ENCODE data around the gene NEDD4L. TPM values are rescaled to one million over a fixed set of nuclear protein-coding genes. Genes with fewer than 3 reads are reported as not detected.

The NEDD4L gene
- total and polyA plus RNA-seq, 3 donors from 2014 or later: 14.3 to 43.1 (median 42.7) TPM

DNA sequence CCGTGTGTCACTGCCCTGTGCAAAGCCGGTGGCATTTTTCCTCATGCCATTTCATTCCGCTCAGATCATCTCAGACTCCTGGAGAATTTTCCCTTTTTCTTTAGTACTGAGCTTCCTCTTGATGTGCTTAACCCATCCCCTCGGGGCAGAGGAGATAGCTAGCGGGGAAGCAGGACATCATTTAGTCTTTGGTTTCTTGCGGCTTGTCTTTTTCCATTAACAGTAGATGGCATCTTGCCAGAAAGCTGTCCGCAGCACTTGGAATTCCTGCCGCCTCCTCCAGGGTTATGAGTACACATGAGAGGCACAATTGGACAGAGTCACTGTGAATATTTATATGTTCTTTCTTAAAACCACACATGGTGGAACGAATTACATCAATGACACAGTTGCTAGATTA, 358.2 kb downstream of the NEDD4L start:
- Histone ChIP-seq H3K9me3 (no peaks in the 10 kb centered on the region), H3K27me3 (no peaks in the 10 kb centered on the region), H3K4me3 (no peak overlapping the region), H3K36me3 (ENCODE audit: low read depth, missing control alignments) (no peaks in the 10 kb centered on the region), H3K27ac (no peak overlapping the region), H3K4me1 (no peaks in the 10 kb centered on the region)
- intact Hi-C loops (cut with DNase I; ENCODE audit: low total_unique reads): no loop called here
- no peak for DNase-seq
- TF ChIP-seq, protein P1, sequence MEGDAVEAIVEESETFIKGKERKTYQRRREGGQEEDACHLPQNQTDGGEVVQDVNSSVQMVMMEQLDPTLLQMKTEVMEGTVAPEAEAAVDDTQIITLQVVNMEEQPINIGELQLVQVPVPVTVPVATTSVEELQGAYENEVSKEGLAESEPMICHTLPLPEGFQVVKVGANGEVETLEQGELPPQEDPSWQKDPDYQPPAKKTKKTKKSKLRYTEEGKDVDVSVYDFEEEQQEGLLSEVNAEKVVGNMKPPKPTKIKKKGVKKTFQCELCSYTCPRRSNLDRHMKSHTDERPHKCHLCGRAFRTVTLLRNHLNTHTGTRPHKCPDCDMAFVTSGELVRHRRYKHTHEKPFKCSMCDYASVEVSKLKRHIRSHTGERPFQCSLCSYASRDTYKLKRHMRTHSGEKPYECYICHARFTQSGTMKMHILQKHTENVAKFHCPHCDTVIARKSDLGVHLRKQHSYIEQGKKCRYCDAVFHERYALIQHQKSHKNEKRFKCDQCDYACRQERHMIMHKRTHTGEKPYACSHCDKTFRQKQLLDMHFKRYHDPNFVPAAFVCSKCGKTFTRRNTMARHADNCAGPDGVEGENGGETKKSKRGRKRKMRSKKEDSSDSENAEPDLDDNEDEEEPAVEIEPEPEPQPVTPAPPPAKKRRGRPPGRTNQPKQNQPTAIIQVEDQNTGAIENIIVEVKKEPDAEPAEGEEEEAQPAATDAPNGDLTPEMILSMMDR (IDR thresholded peaks at IDR 0.05): no peak
- no peak for TF ChIP-seq POLR2A (IDR thresholded peaks at IDR 0.05)
- WGBS, 2 donors: 59 to 74% methylated on average over 9 of the region's 9 CpGs

DNA sequence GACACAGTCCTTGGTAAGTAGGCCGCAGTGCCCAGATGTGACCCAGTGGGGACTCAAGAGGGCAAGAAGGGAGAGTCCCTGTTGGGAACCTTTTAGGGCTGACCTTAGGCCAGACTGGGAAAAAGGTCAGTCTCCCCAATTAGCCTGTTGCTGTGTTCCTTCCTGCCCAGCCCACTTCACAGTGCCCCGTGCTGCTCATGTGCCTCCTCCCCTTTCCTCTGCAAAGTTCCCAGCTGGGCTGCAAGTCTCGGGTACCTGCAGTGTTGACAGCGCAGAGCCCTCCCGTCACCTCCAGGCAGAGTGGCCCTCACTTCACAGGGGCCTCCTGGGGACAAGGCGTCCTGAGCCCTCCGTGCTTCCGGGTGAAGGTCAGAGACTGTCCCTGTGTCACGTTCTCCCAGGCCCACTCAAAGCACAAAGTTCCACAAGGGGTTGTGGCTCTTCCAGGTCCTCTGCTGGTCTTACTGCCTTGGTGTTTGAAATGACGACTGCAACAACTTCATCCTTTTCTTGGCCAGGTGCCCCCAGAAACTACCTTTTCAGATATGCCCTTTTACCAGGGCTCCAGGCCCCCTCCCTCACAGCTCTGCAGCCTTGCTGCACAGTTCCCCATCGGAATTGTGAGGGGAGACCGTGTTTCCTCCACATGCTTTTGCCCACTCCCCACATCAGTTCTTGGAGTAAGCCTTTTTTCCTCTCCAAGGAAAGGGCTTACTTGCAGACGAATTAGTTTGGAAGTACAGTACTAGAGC, 359.1 kb downstream of the NEDD4L start:
- no peak for TF ChIP-seq POLR2A (IDR thresholded peaks at IDR 0.05)
- TF ChIP-seq, protein P1 (IDR thresholded peaks at IDR 0.05): no peak
- 83 to 94% methylated on average over 9 to 13 of the region's 13 CpGs for WGBS, 2 donors
- Histone ChIP-seq H3K36me3 (ENCODE audit: low read depth, missing control alignments) (no peaks in the 10 kb centered on the region), H3K4me3 (no peak overlapping the region), H3K4me1 (no peaks in the 10 kb centered on the region), H3K9me3 (no peaks in the 10 kb centered on the region), H3K27me3 (no peaks in the 10 kb centered on the region), H3K27ac (no peak overlapping the region)
- intact Hi-C loops (cut with DNase I; ENCODE audit: low total_unique reads): no loop called here
- DNase-seq: no peak

DNA sequence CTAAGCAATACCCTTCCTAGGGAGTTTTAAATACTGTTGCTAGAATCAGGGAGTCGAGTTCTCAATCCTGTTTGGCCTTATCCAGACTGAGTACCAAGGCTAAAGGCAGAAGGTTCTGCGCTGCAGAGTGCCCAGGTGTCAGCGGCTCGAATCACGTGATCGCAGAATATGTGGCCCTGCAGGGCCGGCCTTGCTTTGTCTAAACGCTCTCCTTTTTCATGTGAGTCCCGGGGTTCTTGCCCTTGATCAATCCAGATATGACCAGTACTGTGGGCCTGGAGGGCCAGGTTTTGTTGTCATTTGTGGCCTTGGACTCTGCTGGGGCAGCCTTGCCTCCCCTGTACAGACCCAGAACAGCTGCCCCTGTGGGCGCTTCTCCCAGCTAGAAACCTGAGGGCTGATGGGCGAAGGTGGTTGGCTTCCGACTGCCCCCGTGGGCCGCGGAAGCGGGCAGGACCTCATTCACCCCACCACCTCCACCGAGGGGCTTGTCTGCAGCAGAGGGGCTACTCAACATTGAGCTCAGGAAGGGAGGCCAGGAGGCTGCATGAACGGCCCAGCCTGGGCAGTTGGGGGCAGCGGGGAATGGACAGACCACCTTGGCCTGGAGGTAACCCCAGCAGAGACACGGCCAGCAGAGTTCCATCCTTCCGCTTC, 359.9 kb downstream of the NEDD4L start:
- no peak for DNase-seq
- no peak overlapping the region for H3K4me3 ChIP-seq
- H3K27ac ChIP-seq: no peak overlapping the region
- H3K9me3 ChIP-seq: no peaks in the 10 kb centered on the region
- intact Hi-C loops (cut with DNase I; ENCODE audit: low total_unique reads): no loop called here
- WGBS, 2 donors: 85 to 87% methylated on average over 12 to 21 of the region's 21 CpGs
- no peaks in the 10 kb centered on the region for H3K4me1 ChIP-seq
- H3K27me3 ChIP-seq: no peaks in the 10 kb centered on the region
- H3K36me3 ChIP-seq (ENCODE audit: low read depth, missing control alignments): no peaks in the 10 kb centered on the region
- TF ChIP-seq, protein P1 (IDR thresholded peaks at IDR 0.05): no peak
- no peak for TF ChIP-seq POLR2A (IDR thresholded peaks at IDR 0.05)

DNA sequence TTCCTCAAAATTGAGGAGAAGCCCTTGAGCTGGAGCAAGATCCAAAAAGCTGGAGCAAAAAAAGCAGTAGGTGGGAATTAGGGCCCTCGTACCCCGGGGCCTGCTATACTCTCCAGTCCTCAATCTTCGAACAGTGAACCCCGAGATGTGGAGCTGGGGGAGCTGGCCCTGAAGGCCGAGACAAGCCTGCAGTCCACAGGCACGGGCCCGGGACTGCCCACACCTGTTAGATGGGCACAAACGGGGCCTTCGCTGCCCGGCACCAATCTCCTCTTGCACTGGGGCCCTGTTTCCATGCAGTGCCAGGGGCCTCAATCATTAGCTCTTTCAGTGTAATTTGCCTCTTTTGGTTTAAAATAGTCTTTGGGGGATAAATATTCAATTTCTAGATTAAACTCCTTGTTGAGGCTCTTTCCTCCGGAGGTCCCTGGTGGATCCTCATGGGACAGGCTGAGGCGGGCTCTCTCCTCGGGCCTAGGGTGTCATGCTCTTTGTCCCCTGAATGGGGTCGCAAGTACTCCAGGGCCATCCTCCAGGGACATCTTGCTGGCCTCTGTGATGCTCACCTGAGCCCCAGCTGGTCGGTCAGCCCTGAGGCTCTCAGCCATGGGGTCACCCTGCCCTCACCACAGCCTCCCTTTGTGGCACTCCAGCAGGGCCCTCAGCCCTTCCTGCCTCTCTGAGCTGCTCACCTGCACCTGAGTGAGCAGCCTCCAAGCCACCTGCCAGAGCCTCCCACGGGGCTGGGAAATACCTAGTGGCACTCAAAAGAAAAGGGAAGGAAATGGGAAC, 361.3 kb downstream of the NEDD4L start:
- intact Hi-C loops (cut with DNase I; ENCODE audit: low total_unique reads): no loop called here
- TF ChIP-seq POLR2A (IDR thresholded peaks at IDR 0.05): no peak
- TF ChIP-seq, protein P1 (IDR thresholded peaks at IDR 0.05): no peak

More for the DNA sequence above, 361.3 kb downstream of the NEDD4L start:
- H3K36me3 ChIP-seq (ENCODE audit: low read depth, missing control alignments): no peaks in the 10 kb centered on the region
- 86 to 93% methylated on average over 14 to 16 of the region's 16 CpGs for WGBS, 2 donors
- no peak for DNase-seq
- H3K27ac ChIP-seq: no peak overlapping the region
- H3K9me3 ChIP-seq: no peaks in the 10 kb centered on the region
- no peaks in the 10 kb centered on the region for H3K27me3 ChIP-seq
- no peak overlapping the region for H3K4me3 ChIP-seq
- H3K4me1 ChIP-seq: no peaks in the 10 kb centered on the region

Measured in testis (tissue), 3 donors.